ENCODE results near the gene MAN2B2. TPM values are rescaled to one million over a fixed set of nuclear protein-coding genes. Genes with fewer than 3 reads are reported as not detected.
A peak's percentile ranks its signal among the peaks of the same experiment; 100 is the strongest.

The MAN2B2 gene
- total and polyA plus RNA-seq, 9 of the 15 experiments (the other 6 are each of a cell fraction or from before 2014, with no cell fraction given): 0.21 to 8.8 (median 3.7) TPM

DNA sequence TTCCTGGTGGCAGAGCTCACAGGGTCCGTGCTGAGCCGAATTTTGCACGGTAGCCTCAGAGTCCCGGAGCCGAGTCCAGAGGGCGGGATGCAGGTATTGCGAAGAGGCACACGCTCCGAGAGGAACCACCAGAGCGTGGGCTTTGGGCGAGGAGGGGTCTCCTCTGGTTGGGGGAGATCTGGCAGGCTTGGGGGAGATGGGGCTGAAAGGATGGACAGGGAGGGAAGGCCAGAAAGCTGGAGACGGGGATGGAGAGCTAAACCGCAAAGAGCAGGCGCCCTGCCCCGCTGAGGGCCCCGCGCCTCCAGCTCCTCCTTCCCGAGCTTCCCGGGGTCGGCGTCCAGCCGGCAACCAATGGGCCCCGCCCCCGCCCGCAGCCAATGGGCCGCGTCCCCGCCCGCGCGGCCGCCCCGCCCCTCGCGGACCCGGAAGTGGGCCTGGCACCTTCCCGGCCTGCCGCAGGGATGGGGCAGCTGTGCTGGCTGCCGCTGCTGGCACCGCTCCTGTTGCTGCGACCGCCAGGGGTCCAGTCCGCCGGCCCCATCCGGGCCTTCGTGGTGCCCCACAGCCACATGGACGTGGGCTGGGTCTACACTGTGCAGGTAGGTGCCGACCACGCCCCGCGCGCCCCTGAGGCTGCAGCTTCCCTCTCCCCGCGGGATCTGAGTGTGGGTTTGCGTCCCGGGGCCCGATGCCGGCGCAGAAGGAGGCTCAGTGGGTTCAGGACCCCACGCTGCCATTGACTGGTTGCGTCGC is at the start of gene MAN2B2 (continued):
- TF ChIP-seq, protein P1, sequence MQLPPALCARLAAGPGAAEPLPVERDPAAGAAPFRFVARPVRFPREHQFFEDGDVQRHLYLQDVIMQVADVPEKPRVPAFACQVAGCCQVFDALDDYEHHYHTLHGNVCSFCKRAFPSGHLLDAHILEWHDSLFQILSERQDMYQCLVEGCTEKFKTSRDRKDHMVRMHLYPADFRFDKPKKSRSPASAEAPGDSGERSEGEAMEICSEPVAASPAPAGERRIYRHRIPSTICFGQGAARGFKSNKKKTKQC (CRISPR knock-in tag; IDR thresholded peaks at IDR 0.05): peak; percentile 27; the same call in 1 of the 2 replicates
- TF ChIP-seq FOXM1 (IDR thresholded peaks at IDR 0.05; ENCODE audit: low read depth) (peak; percentile 38; the same call in 1 of the 2 replicates), FOXM1 (CRISPR knock-in tag; IDR thresholded peaks at IDR 0.05; ENCODE audit: low read depth) (no peak), ATF7 (IDR thresholded peaks at IDR 0.05) (peak; percentile 33; the same call in 1 of the 2 replicates), NRF1 (conservative IDR thresholded peaks at IDR 0.05 in 1 of 2, IDR thresholded peaks at IDR 0.05 in 1 of 2) (peak in 1 of 2 experiments; percentile 13; a peak in 1 of 4 replicates), ILK (tag; IDR thresholded peaks at IDR 0.05; ENCODE audit: borderline replicate concordance, low read depth) (no peak), NFXL1 (CRISPR knock-in tag; IDR thresholded peaks at IDR 0.05) (no peak), KDM5B (IDR thresholded peaks at IDR 0.05; ENCODE audit: insufficient replicate concordance, low read depth, low read length) (peak; percentile 89), CBX5 (IDR thresholded peaks at IDR 0.05; ENCODE audit: borderline replicate concordance, low read depth) (no peak), ZNF175 (CRISPR knock-in tag; IDR thresholded peaks at IDR 0.05; ENCODE audit: low read depth) (no peak), NCOA6 (IDR thresholded peaks at IDR 0.05) (no peak), ZNF124 (CRISPR knock-in tag; IDR thresholded peaks at IDR 0.05) (no peak), MXI1 (IDR thresholded peaks at IDR 0.05; ENCODE audit: low read depth, low read length) (0 out of 2 replicates have a peak, but pooled peaks have one; percentile 32), ZNF717 (CRISPR knock-in tag; IDR thresholded peaks at IDR 0.05) (no peak), ZNF507 (tag; conservative IDR thresholded peaks at IDR 0.05) (no peak), RBFOX2 (IDR thresholded peaks at IDR 0.05; ENCODE audit: low read depth, low read length) (peak; percentile 77), MAZ (CRISPR knock-in tag; conservative IDR thresholded peaks at IDR 0.05 in 1 of 2, IDR thresholded peaks at IDR 0.05 in 1 of 2) (peak; percentile 29 to 62; a peak in 2 of 4 replicates), SP1 (CRISPR knock-in tag; IDR thresholded peaks at IDR 0.05) (peak; percentile 54), NBN (IDR thresholded peaks at IDR 0.05; ENCODE audit: low read depth) (0 out of 2 replicates have a peak, but pooled peaks have one; percentile 48), ZNF140 (CRISPR knock-in tag; IDR thresholded peaks at IDR 0.05) (no peak), ZNF436 (CRISPR knock-in tag; IDR thresholded peaks at IDR 0.05) (no peak), ADNP (tag; IDR thresholded peaks at IDR 0.05) (no peak)
- TF ChIP-seq, protein P2, sequence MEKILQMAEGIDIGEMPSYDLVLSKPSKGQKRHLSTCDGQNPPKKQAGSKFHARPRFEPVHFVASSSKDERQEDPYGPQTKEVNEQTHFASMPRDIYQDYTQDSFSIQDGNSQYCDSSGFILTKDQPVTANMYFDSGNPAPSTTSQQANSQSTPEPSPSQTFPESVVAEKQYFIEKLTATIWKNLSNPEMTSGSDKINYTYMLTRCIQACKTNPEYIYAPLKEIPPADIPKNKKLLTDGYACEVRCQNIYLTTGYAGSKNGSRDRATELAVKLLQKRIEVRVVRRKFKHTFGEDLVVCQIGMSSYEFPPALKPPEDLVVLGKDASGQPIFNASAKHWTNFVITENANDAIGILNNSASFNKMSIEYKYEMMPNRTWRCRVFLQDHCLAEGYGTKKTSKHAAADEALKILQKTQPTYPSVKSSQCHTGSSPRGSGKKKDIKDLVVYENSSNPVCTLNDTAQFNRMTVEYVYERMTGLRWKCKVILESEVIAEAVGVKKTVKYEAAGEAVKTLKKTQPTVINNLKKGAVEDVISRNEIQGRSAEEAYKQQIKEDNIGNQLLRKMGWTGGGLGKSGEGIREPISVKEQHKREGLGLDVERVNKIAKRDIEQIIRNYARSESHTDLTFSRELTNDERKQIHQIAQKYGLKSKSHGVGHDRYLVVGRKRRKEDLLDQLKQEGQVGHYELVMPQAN (IDR thresholded peaks at IDR 0.05; ENCODE audit: borderline replicate concordance): peak; percentile 86
- TF ChIP-seq, protein P3, sequence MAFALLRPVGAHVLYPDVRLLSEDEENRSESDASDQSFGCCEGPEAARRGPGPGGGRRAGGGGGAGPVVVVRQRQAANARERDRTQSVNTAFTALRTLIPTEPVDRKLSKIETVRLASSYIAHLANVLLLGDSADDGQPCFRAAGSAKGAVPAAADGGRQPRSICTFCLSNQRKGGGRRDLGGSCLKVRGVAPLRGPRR (CRISPR knock-in tag; IDR thresholded peaks at IDR 0.05): no peak

Data from K562 (cell line).